ENCODE data around the gene NEMP1.

- TF ChIP-seq CTCF (IDR thresholded peaks at IDR 0.05; ENCODE audit: insufficient read depth, low read length) (no peak), SPI1 (IDR thresholded peaks at IDR 0.05; ENCODE audit: borderline replicate concordance, low read depth) (no peak), POLR2AphosphoS5 (IDR thresholded peaks at IDR 0.05; ENCODE audit: low read depth) (no peak), REST (IDR thresholded peaks at IDR 0.05; ENCODE audit: insufficient replicate concordance, low read depth) (no peak)
Observed at GRCh38 chr12:57126561-57126960, 48.0 kb upstream of the NEMP1 start.

Data from HL-60 (cell line).